A549 (cell line): ENCODE results near the gene APOL3. TPM values are rescaled to one million over a fixed set of nuclear protein-coding genes. Genes with fewer than 3 reads are reported as not detected.

Experiments
- ATAC-seq, 2 experiments: fragments of 200-7000 bp in 1 of 2; fragments of >200 bp in 1 of 2; cut with Nextera tagmentation in 1 of 2; cut with Tn5 transposase in 1 of 2; 3 replicates each; pipeline versions ENCODE4 v1.8.0 to v1.9.1; 2018 to 2020; ENCODE audit warnings: mild to moderate bottlenecking in 1 of 2, moderate library complexity in 1 of 2
- CTCF ChIA-PET: fragments of 300-600 bp; sonication (Branson Sonifier 250); formaldehyde crosslinking; extraction: SDS; loops from one replicate; lab custom pipeline; 2021; ENCODE audit warnings: antibody characterized with exemption, inconsistent platforms; lab: Yijun Ruan, JAX
- POLR2A ChIA-PET: fragments of 350-600 bp; formaldehyde crosslinking; extraction: SDS; loops from one replicate; lab custom pipeline; 2021; ENCODE audit warnings: antibody characterized with exemption, inconsistent platforms; lab: Yijun Ruan, JAX
- DNase-seq, 2 experiments: peaks; one replicate each; pipeline versions ENCODE4 v3.0.0 to v3.0.0-alpha.2; 2011 to 2016; ENCODE audit warnings: low read depth in 1 of 2, low spot score in 1 of 2
- FAIRE-seq: peaks from 2 replicates; lab custom pipeline; 2011; peaks lifted over from hg19 to GRCh38; lab: Jason Lieb, UNC
- H3K27ac ChIP-seq, 2 experiments: fragments of >200 bp; sonication (Bioruptor Twin); formaldehyde crosslinking; 3 replicates each; pipeline ENCODE4 v1.5.1; 2016 to 2017
- H3K4me1 ChIP-seq: fragments of >200 bp; sonication (Bioruptor Twin); formaldehyde crosslinking; 3 replicates; pipeline ENCODE4 v1.6.1; 2016
- H3K4me2 ChIP-seq: fragments of >200 bp; sonication (Bioruptor Twin); formaldehyde crosslinking; 3 replicates; pipeline ENCODE4 v1.6.1; 2016
- H3K4me3 ChIP-seq: fragments of >200 bp; sonication (Bioruptor Twin); formaldehyde crosslinking; 3 replicates; pipeline ENCODE4 v1.5.1; 2016
- H3K9me3 ChIP-seq: fragments of >200 bp; sonication (Bioruptor Twin); formaldehyde crosslinking; 3 replicates; pipeline ENCODE4 v1.6.1; 2016
- CBX2 ChIP-seq: fragments of 200-600 bp; sonication (generic); IDR thresholded peaks from 2 replicates; pipeline ENCODE4 v1.6.1; 2016; ENCODE audit warnings: low read depth, mild to moderate bottlenecking, borderline replicate concordance
- CBX8 ChIP-seq: fragments of 200-600 bp; sonication (generic); IDR thresholded peaks from 2 replicates; pipeline ENCODE4 v1.6.1; 2016
- CEBPB ChIP-seq, 2 experiments: fragments of >200 bp in 1 of 2; sonication (Bioruptor Twin) in 1 of 2; formaldehyde crosslinking in 1 of 2; IDR thresholded peaks; 2 replicates each; pipeline ENCODE4 v1.6.1; 2012 to 2016
- CHD2 ChIP-seq: fragments of 150-350 bp; IDR thresholded peaks from 2 replicates; pipeline ENCODE4 v1.6.1; 2014; ENCODE audit warnings: low read length; ENCODE audit not compliant: partially characterized antibody
- CTCF ChIP-seq: fragments of >200 bp; sonication (Bioruptor Twin); formaldehyde crosslinking; IDR thresholded peaks from 3 replicates; pipeline ENCODE4 v1.5.1; 2016
- ELK1 ChIP-seq: fragments of 150-350 bp; IDR thresholded peaks from 2 replicates; pipeline ENCODE4 v1.6.1; 2014; ENCODE audit warnings: low read depth, mild to moderate bottlenecking, low read length
- ESRRA ChIP-seq: fragments of 150-350 bp; IDR thresholded peaks from 2 replicates; pipeline ENCODE4 v1.6.1; 2014; ENCODE audit warnings: mild to moderate bottlenecking, low read length, borderline replicate concordance
- FOSL2 ChIP-seq, 2 experiments: fragments of 450-650 bp in 1 of 2; fragments of >200 bp in 1 of 2; sonication (Bioruptor Twin) in 1 of 2; formaldehyde crosslinking; IDR thresholded peaks; 2 replicates each; pipeline versions ENCODE4 v1.5.0 to v1.6.1; 2016 to 2020; ENCODE audit warnings: mild to moderate bottlenecking in 1 of 2, moderate library complexity in 1 of 2
- GATA3 ChIP-seq: IDR thresholded peaks from 2 replicates; pipeline ENCODE4 v1.6.1; 2012; ENCODE audit warnings: borderline replicate concordance
- HES2 ChIP-seq: fragments of >200 bp; sonication (Bioruptor Twin); formaldehyde crosslinking; IDR thresholded peaks from 2 replicates; pipeline ENCODE4 v1.6.1; 2016
- HMGXB4 ChIP-seq: fragments of 250-450 bp; sonication (Bioruptor Pico); IDR thresholded peaks from 2 replicates; pipeline ENCODE4 v1.5.0; 2021; ENCODE audit warnings: mild to moderate bottlenecking, moderate library complexity, borderline replicate concordance
- HOXB5 ChIP-seq: fragments of 250-450 bp; sonication (Bioruptor Pico); IDR thresholded peaks from 2 replicates; pipeline ENCODE4 v1.5.0; 2020; ENCODE audit warnings: mild to moderate bottlenecking, moderate library complexity
- KDM1A ChIP-seq: fragments of 200-600 bp; sonication (generic); IDR thresholded peaks from 2 replicates; pipeline ENCODE4 v1.6.1; 2016; ENCODE audit warnings: low read depth, mild to moderate bottlenecking
- MAFK ChIP-seq: fragments of 450-650 bp; IDR thresholded peaks from 2 replicates; pipeline ENCODE4 v1.6.1; 2014; ENCODE audit not compliant: partially characterized antibody
- MAX ChIP-seq: IDR thresholded peaks from 2 replicates; pipeline ENCODE4 v1.6.1; 2012
- MAZ ChIP-seq: fragments of 150-350 bp; IDR thresholded peaks from 2 replicates; pipeline ENCODE4 v1.6.1; 2014; ENCODE audit warnings: antibody characterized with exemption, low read depth, low read length, borderline replicate concordance
- NPAS2 ChIP-seq: fragments of 250-450 bp; sonication (Bioruptor Pico); IDR thresholded peaks from 2 replicates; pipeline ENCODE4 v1.8.0; 2022; ENCODE audit warnings: mild to moderate bottlenecking, moderate library complexity, borderline replicate concordance
- PBX3 ChIP-seq: IDR thresholded peaks from 2 replicates; pipeline ENCODE4 v1.6.1; 2012
- PHF8 ChIP-seq: fragments of 200-600 bp; sonication (generic); IDR thresholded peaks from 2 replicates; pipeline ENCODE4 v1.6.1; 2016; ENCODE audit warnings: low read depth, mild to moderate bottlenecking, antibody characterized with exemption, moderate library complexity, borderline replicate concordance
- RARB ChIP-seq: fragments of 250-450 bp; sonication (Bioruptor Pico); IDR thresholded peaks from 2 replicates; pipeline ENCODE4 v1.8.0; 2021; ENCODE audit warnings: mild to moderate bottlenecking, moderate library complexity
- RCOR1 ChIP-seq: fragments of 150-350 bp; IDR thresholded peaks from 2 replicates; pipeline ENCODE4 v1.6.1; 2014; ENCODE audit warnings: antibody characterized with exemption, low read length, low read depth
- RFX5 ChIP-seq: fragments of 450-650 bp; IDR thresholded peaks from 2 replicates; pipeline ENCODE4 v1.7.1; 2014; ENCODE audit warnings: antibody characterized with exemption, mild to moderate bottlenecking, moderate library complexity
- SMC3 ChIP-seq: fragments of >200 bp; sonication (Bioruptor Twin); formaldehyde crosslinking; IDR thresholded peaks from 3 replicates; pipeline ENCODE4 v1.6.1; 2018; ENCODE audit warnings: inconsistent platforms
- ZC3H11A ChIP-seq: fragments of 450-650 bp; IDR thresholded peaks from 2 replicates; pipeline ENCODE4 v1.6.1; 2014; ENCODE audit warnings: antibody characterized with exemption, mild to moderate bottlenecking
- ZFP36 ChIP-seq: fragments of 450-650 bp; IDR thresholded peaks from 2 replicates; pipeline ENCODE4 v1.6.1; 2014; ENCODE audit warnings: borderline replicate concordance; ENCODE audit not compliant: partially characterized antibody
- WGBS: methylation state at CpG from one replicate; pipeline ENCODE4 v1.1.6; 2017; ENCODE audit errors: missing lambda C conversion rate; 5-methylcytosine and 5-hydroxymethylcytosine counted together
- polyA plus RNA-seq, 4 experiments: library from polyadenylated mRNA; depleted of rRNA in 3 of 4; stranded (reverse); fragments of >200 nt; fragmentation: RNase III in 1 of 4; extraction: RNeasy Plus Mini Kit Qiagen cat#74134 plus additional on column Dnase treatment in 1 of 4; gene quantifications; 2 replicates in 3 of 4; 3 replicates in 1 of 4; pipeline ENCODE4 v1.2.3, GENCODE V29; 2011 to 2017

Gene APOL3
- polyA plus RNA-seq, 2 of the 4 experiments (the other 2 are of a cell fraction), result not detected

GRCh38 chr22:36129071-36129470 lies 31.5 kb downstream of the APOL3 start:
- DNase-seq (no peak), FAIRE-seq (no peak), ATAC-seq (no peak)
- Histone ChIP-seq H3K4me3 (no peak overlapping the region), H3K4me2 (no peak overlapping the region), H3K4me1 (no peaks in the 10 kb centered on the region), H3K9me3 (no peaks in the 10 kb centered on the region), H3K27ac (no peak overlapping the region)
- CTCF ChIA-PET, result interaction anchor here (1.2 to 2.3 kb wide), 3 partner anchors 12 to 64 kb away, joined by 3 to 5 read pairs (median 4); no protein-coding TSS in a partner anchor
- TF ChIP-seq HMGXB4, result no peak
- TF ChIP-seq MAZ, result no peak
- TF ChIP-seq CHD2, result no peak
- TF ChIP-seq RCOR1, result no peak
- TF ChIP-seq MAX, result no peak
- TF ChIP-seq GATA3, result no peak
- no peak for TF ChIP-seq CBX2
- TF ChIP-seq MAFK, result no peak
- no peak for TF ChIP-seq NPAS2 (CRISPR knock-in tag)
- TF ChIP-seq CEBPB (IDR thresholded peaks at IDR 0.05), result no peak
- TF ChIP-seq SMC3, result no peak
- POLR2A ChIA-PET, result no interaction called here
- 72% methylated on average over 7 of the region's 9 CpGs for WGBS

GRCh38 chr22:36125994-36126531 lies 34.5 kb downstream of the APOL3 start:
- WGBS, result no CpG with 5 or more reads among the region's 1 CpG
- FAIRE-seq (no peak), ATAC-seq (no peak), DNase-seq (no peak)
- H3K4me1 ChIP-seq, result peaks cover 6% of the 10 kb centered on the region
- no peak overlapping the region for H3K4me3 ChIP-seq
- POLR2A ChIA-PET, result no interaction called here
- no peak overlapping the region for H3K4me2 ChIP-seq
- no peak overlapping the region for H3K27ac ChIP-seq
- TF ChIP-seq ZC3H11A (no peak), GATA3 (no peak), ZFP36 (peak; percentile 34), MAFK (no peak), FOSL2 (IDR thresholded peaks at IDR 0.05) (no peak), FOSL2 (CRISPR knock-in tag; IDR thresholded peaks at IDR 0.05) (no peak), PHF8 (no peak), CBX8 (no peak)
- TF ChIP-seq, all 56 proteins: peak for 1
- CTCF ChIA-PET, result interaction anchor here (0.7 to 3.0 kb wide), 5 partner anchors 11 to 695 kb away, joined by 3 to 16 read pairs (median 10); no protein-coding TSS in a partner anchor
- H3K9me3 ChIP-seq, result no peaks in the 10 kb centered on the region

GRCh38 chr22:36125434-36125833 lies 35.1 kb downstream of the APOL3 start:
- TF ChIP-seq CHD2 (no peak), GATA3 (no peak), ESRRA (no peak), PBX3 (no peak), CTCF (no peak), FOSL2 (IDR thresholded peaks at IDR 0.05) (no peak), FOSL2 (CRISPR knock-in tag; IDR thresholded peaks at IDR 0.05) (no peak), HES2 (no peak), KDM1A (no peak), ELK1 (no peak), RFX5 (no peak), RARB (CRISPR knock-in tag) (no peak), HOXB5 (CRISPR knock-in tag) (no peak)
- TF ChIP-seq, all 56 proteins: peak for 0
- Histone ChIP-seq H3K4me1 (peaks cover 6% of the 10 kb centered on the region), H3K4me2 (no peak overlapping the region), H3K9me3 (no peaks in the 10 kb centered on the region), H3K4me3 (no peak overlapping the region), H3K27ac (no peak overlapping the region)
- DNase-seq (no peak), FAIRE-seq (no peak), ATAC-seq (no peak)
- ChIA-PET POLR2A (no interaction called here), CTCF (interaction anchor here (0.7 to 3.0 kb wide), 10 partner anchors 11 to 694 kb away, joined by 3 to 20 read pairs (median 8); no protein-coding TSS in a partner anchor)
- 89% methylated on average over 6 of the region's 6 CpGs for WGBS
